ENCODE measurements around the gene LPIN1.

LPIN1 gene

GRCh38 chr2:11711354-11711716 is 35.1 kb upstream of the LPIN1 start:
- TF ChIP-seq MYC (IDR thresholded peaks at IDR 0.05; ENCODE audit: low read depth, low read length), result no peak
- no peak for TF ChIP-seq MAX (IDR thresholded peaks at IDR 0.05; ENCODE audit: low read depth, low read length)
- TF ChIP-seq POLR2A (IDR thresholded peaks at IDR 0.05; ENCODE audit: extremely low read depth, insufficient read length), result no peak
- no peak for TF ChIP-seq CTCF (IDR thresholded peaks at IDR 0.05; ENCODE audit: low read depth, low read length)
- no peak for DNase-seq (ENCODE audit: low read depth)
- H3K4me3 ChIP-seq (ENCODE audit: low read depth, low read length), result no peak overlapping the region

GRCh38 chr2:11711751-11712150 is 34.7 kb upstream of the LPIN1 start:
- TF ChIP-seq MAX (IDR thresholded peaks at IDR 0.05; ENCODE audit: low read depth, low read length), result no peak
- no peak for TF ChIP-seq CTCF (IDR thresholded peaks at IDR 0.05; ENCODE audit: low read depth, low read length)
- no peak for TF ChIP-seq MYC (IDR thresholded peaks at IDR 0.05; ENCODE audit: low read depth, low read length)
- TF ChIP-seq POLR2A (IDR thresholded peaks at IDR 0.05; ENCODE audit: extremely low read depth, insufficient read length), result no peak
- DNase-seq (ENCODE audit: low read depth), result peak; percentile 27

GRCh38 chr2:11712866-11713265 is 33.6 kb upstream of the LPIN1 start:
- TF ChIP-seq MYC (IDR thresholded peaks at IDR 0.05; ENCODE audit: low read depth, low read length) (no peak), POLR2A (IDR thresholded peaks at IDR 0.05; ENCODE audit: extremely low read depth, insufficient read length) (no peak), MAX (IDR thresholded peaks at IDR 0.05; ENCODE audit: low read depth, low read length) (no peak), CTCF (IDR thresholded peaks at IDR 0.05; ENCODE audit: low read depth, low read length) (no peak)
- DNase-seq (ENCODE audit: low read depth), result no peak
- H3K4me3 ChIP-seq (ENCODE audit: low read depth, low read length), result no peak overlapping the region

More at GRCh38 chr2:11711751-11712150, 34.7 kb upstream of the LPIN1 start:
- no peak overlapping the region for H3K4me3 ChIP-seq (ENCODE audit: low read depth, low read length)

- DNase-seq (ENCODE audit: low read depth), result no peak
- no peak for TF ChIP-seq POLR2A (IDR thresholded peaks at IDR 0.05; ENCODE audit: extremely low read depth, insufficient read length)
- no peak for TF ChIP-seq CTCF (IDR thresholded peaks at IDR 0.05; ENCODE audit: low read depth, low read length)
- no peak for TF ChIP-seq MYC (IDR thresholded peaks at IDR 0.05; ENCODE audit: low read depth, low read length)
- no peak for TF ChIP-seq MAX (IDR thresholded peaks at IDR 0.05; ENCODE audit: low read depth, low read length)
- H3K4me3 ChIP-seq (ENCODE audit: low read depth, low read length), result no peak overlapping the region
These were observed 32.6 kb upstream of the LPIN1 start for GRCh38 chr2:11713815-11714214.

- H3K4me3 ChIP-seq (ENCODE audit: low read depth, low read length), result no peak overlapping the region
- TF ChIP-seq CTCF (IDR thresholded peaks at IDR 0.05; ENCODE audit: low read depth, low read length) (no peak), POLR2A (IDR thresholded peaks at IDR 0.05; ENCODE audit: extremely low read depth, insufficient read length) (no peak), MYC (IDR thresholded peaks at IDR 0.05; ENCODE audit: low read depth, low read length) (no peak), MAX (IDR thresholded peaks at IDR 0.05; ENCODE audit: low read depth, low read length) (no peak)
- no peak for DNase-seq (ENCODE audit: low read depth)
These were observed 30.3 kb upstream of the LPIN1 start for GRCh38 chr2:11715987-11716652.

All from NB4 (cell line).